HG02870 (cell line): ENCODE measurements around the gene DCST1.

Experiments used
- ATAC-seq: cut with Tn5 transposase; IDR thresholded peaks from one replicate; pipeline ENCODE4 v1.9.1; 2021; ENCODE audit warnings: mild to moderate bottlenecking, moderate library complexity; ENCODE audit not compliant: unreplicated experiment

The DCST1 gene

GRCh38 chr1:155030899-155031298 lies 2.7 kb upstream of the DCST1 start:
- no peak for ATAC-seq

GRCh38 chr1:155032886-155033285 lies 738 bp upstream of the DCST1 start:
- no peak for ATAC-seq

GRCh38 chr1:155034318-155035208 lies 939 bp downstream of the DCST1 start:
- ATAC-seq: no peak

- no peak for ATAC-seq
Measured at GRCh38 chr1:155035936-155036335, 2.3 kb downstream of the DCST1 start.

- ATAC-seq: no peak
Measured at GRCh38 chr1:155037043-155037442, 3.4 kb downstream of the DCST1 start.

GRCh38 chr1:155037851-155038441 lies 4.3 kb downstream of the DCST1 start:
- ATAC-seq: no peak

- ATAC-seq: no peak
Measured at GRCh38 chr1:155038602-155039307, 5.1 kb downstream of the DCST1 start.

GRCh38 chr1:155039308-155039669 lies 5.7 kb downstream of the DCST1 start:
- ATAC-seq: no peak

GRCh38 chr1:155040358-155041093 lies 6.9 kb downstream of the DCST1 start:
- ATAC-seq: no peak

GRCh38 chr1:155042789-155043188 lies 9.2 kb downstream of the DCST1 start:
- ATAC-seq: no peak

- ATAC-seq: no peak
Measured at GRCh38 chr1:155043301-155043702, 9.7 kb downstream of the DCST1 start.

GRCh38 chr1:155043793-155044192 lies 10.2 kb downstream of the DCST1 start:
- ATAC-seq: no peak

GRCh38 chr1:155044365-155044764 lies 10.7 kb downstream of the DCST1 start:
- ATAC-seq: no peak

- ATAC-seq: no peak
Measured at GRCh38 chr1:155044812-155045657, 11.4 kb downstream of the DCST1 start.

- no peak for ATAC-seq
Measured at GRCh38 chr1:155048449-155049334, 15.1 kb downstream of the DCST1 start.

GRCh38 chr1:155049651-155050559 lies 16.3 kb downstream of the DCST1 start:
- ATAC-seq: no peak

GRCh38 chr1:155050560-155051341 lies 17.1 kb downstream of the DCST1 start, which contains the start of gene ADAM15:
Gene ADAM15, plus strand, starts transcription at chr1:155051316. Its CDS starts 71 bp downstream, at chr1:155051387.
- peak; percentile 52 for ATAC-seq
